ENCODE data around the gene GRB10.
A peak's percentile ranks its signal among the peaks of the same experiment; 100 is the strongest.

The GRB10 gene

GRCh38 chr7:50629238-50629901, 153.3 kb downstream of the GRB10 start:
- no peak for DNase-seq

DNA sequence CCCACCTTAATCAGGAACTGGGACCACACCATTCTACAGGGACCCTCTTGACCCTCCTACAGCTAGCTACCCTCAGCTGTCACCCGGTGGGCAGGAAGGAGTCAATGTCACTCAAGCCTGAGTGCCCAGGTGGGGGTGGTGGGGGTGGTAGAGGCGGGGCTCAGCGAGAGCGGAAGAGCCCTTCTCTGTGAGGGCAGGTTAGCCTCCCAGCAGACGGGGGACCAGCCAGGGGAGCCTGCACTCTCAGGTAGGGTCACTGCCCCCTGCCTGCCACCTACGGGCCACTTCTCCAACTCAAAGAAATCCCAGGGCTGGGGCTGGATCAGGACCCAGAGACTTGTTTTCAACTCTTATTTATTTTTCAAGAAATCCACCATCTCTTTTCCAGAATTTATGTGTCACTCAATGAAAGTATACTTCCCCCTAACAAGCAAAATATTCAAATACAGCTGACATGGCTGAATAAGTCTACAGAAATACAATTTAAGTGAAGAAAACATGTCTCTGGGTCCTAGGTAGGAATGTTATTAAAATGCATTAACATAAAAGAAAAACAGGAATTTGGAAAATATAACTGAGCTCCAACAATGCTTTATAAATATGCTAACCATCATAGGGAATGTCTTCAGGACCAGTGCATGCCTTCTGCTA, 154.1 kb downstream of the GRB10 start:
- no peak for DNase-seq

- no peak for DNase-seq
These were observed 154.8 kb downstream of the GRB10 start for GRCh38 chr7:50627824-50628361.

GRCh38 chr7:50626286-50626685, 156.4 kb downstream of the GRB10 start:
- no peak for DNase-seq

DNA sequence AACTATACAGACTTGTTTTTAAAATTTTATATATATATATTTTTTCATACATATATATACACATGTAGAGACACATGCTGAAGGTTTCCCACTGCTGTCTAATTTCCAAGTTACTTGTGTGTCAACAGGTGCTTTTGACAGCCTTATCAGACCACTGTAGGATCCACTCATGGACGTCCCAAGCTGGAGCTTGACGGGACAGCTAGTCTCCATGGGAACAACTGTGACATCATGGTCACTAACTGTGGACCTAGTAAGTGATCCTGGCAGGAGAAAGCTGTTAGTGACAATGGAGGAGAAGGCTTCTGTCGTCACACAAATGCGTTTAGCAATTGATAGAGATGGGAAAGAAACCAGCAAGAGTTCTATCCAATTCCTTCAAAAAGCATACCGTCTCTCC, 157.3 kb downstream of the GRB10 start:
- no peak for DNase-seq

GRCh38 chr7:50622821-50623220, 159.9 kb downstream of the GRB10 start:
- DNase-seq: no peak

GRCh38 chr7:50621973-50622490, 160.7 kb downstream of the GRB10 start:
- no peak for DNase-seq

- no peak for DNase-seq
These were observed 161.5 kb downstream of the GRB10 start for GRCh38 chr7:50621206-50621605.

DNA sequence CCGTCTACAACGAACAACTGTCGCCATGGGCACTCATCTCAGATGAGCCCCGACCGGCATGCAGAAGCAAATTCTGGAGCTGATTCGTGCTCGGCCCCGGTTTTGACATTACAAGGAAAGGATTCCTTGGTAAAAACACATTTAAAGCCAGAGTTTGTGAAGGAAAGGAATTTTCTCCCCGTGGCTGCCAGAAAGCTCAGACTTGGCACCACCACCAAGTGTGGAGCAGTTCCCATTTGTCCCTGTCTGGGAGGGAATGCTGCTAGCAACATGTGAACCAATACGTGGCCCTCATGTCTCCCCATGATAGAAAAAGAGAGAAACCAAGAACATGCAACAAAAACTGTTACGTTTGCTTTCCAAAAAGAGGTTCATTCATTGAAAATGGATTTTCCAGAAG, 162.3 kb downstream of the GRB10 start:
- no peak for DNase-seq

GRCh38 chr7:50619684-50620083, 163.0 kb downstream of the GRB10 start:
- DNase-seq: no peak

GRCh38 chr7:50618281-50618680, 164.4 kb downstream of the GRB10 start:
- DNase-seq: no peak

DNA sequence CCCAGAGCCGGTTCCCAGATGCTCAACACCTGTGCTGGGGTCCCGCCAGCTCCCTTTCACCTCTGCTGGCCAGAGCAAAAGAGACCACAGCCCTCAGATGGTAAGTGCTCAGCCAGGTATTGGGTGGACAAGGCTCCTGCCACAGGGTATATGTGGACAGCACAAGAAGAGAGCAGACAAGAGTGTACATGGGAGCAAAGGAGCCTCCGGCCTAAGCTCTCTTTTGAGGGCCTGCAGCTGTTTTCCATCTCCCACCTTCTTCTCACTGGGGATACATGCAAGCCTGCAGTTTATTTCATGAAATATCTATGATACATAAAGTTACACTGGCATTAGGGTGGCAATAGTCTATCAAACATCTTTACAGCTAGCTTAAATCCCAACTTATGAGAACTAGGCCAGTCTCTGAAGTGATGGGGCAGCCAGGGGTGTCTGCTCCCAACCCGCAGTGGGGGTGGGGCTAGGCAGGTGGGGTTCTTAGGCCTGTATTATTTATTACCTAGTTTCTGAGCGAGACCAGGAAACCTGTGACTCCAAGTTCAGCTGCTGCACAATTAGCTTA, 167.1 kb downstream of the GRB10 start:
- DNase-seq: no peak

GRCh38 chr7:50614721-50615518, 167.8 kb downstream of the GRB10 start:
- DNase-seq: no peak

DNA sequence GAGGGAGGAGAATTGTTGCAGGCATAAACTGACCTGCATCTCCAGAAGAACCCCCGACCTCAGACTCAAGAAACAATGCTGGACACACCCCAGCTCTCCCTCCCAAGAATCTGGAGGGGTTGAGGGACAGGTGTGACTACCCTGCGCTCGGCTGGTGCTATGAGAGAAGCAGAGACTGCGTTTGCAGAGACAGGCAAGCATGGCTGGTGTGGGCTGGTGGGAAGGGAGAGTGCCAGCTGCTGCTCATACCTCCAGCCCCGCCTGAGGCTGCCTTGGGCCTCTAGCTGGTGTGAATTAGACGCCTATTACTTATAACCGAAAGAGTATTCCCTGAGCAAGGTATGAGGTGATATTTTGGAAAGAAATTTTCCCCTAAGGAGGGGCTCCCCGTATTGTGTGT, 169.2 kb downstream of the GRB10 start:
- DNase-seq: no peak

DNA sequence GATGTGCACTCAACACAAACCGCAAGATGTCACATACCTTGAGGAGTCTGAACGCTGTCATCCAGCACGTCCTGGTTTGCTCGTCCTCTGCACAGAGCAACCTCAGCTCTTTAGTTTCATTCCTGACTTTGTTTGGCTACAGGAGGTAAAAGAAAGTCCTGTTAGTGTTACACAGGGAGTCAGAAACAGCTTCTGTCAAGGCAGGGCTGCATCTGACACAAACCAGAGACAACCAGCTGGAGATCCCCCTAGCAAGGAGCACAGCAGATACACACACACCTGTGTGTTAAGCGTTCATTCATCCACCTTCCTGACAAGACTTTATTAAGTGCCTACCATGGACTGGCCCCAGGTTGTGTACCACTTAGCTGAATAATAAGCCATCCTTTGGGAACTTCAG, 170.0 kb downstream of the GRB10 start:
- no peak for DNase-seq

- peak; percentile 46 to 50 for DNase-seq
These were observed 172.0 kb downstream of the GRB10 start for GRCh38 chr7:50610521-50611277.

- peak in 1 of 2 donors; percentile 10 for DNase-seq
These were observed 174.3 kb downstream of the GRB10 start for GRCh38 chr7:50608196-50608906.

DNA sequence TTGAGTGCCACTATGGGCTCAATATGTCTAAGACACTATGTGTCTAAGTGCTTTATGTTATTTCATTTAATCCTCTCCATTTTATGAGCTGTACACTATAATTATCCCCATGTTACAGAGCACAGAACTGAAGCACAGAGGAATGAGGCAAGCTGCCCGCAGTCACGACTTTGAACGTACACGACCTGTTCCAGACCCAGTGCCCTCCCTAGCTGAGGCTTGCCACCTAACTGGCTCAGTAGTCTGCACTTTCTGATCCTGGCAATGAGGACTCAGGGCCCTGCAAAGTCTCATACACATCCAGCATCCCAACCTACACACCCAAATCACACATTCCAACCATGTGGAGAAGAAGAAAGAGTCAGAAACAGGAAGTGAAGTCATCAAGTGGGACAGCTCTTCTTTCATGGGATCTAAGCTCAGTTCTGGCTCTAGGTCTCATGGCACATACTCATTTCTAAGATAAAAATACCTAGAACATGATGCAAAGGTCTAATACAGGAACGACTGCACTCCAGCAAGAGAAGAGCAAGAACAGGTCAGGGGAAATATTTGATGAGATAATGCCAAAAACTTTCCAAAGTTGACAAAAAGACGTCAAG, 175.1 kb downstream of the GRB10 start:
- DNase-seq: no peak

GRCh38 chr7:50605059-50605458, 177.6 kb downstream of the GRB10 start:
- DNase-seq: no peak

- DNase-seq: no peak
These were observed 179.4 kb downstream of the GRB10 start for GRCh38 chr7:50603287-50603686.

DNA sequence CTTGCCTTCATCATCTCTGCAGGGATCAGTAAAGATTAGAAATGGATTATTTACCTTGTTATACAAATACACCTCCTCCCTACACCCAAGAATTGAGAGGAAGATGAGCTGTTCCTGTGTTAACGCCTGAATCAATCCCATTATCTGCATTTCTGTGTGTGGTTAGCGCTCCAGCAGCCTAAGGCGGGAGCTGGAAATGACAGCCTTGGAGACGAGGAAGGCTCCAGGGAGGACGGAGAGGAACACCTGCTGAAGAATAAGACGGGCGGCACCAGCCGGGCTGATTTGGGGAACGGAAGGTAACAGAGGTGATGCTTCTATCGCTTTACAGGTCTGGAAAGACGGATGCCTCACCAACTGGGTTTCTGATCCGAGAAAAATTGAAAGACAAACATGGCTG, 183.3 kb downstream of the GRB10 start:
- DNase-seq: no peak

All from inflammatory macrophage treated with lipopolysaccharide for 1 hour (primary cell).